GM18507 (cell line): Measurements from ENCODE around the gene EDEM3.
A peak's percentile ranks its signal among the peaks of the same experiment; 100 is the strongest.

Experiments
- DNase-seq: peaks from one replicate; pipeline ENCODE4 v3.0.0; 2011; ENCODE audit warnings: low read depth; ENCODE audit not compliant: insufficient read length; ENCODE audit errors: extremely low spot score
- FAIRE-seq: peaks from 2 replicates; lab custom pipeline; 2011; peaks lifted over from hg19 to GRCh38; lab: Jason Lieb, UNC

Gene EDEM3

DNA sequence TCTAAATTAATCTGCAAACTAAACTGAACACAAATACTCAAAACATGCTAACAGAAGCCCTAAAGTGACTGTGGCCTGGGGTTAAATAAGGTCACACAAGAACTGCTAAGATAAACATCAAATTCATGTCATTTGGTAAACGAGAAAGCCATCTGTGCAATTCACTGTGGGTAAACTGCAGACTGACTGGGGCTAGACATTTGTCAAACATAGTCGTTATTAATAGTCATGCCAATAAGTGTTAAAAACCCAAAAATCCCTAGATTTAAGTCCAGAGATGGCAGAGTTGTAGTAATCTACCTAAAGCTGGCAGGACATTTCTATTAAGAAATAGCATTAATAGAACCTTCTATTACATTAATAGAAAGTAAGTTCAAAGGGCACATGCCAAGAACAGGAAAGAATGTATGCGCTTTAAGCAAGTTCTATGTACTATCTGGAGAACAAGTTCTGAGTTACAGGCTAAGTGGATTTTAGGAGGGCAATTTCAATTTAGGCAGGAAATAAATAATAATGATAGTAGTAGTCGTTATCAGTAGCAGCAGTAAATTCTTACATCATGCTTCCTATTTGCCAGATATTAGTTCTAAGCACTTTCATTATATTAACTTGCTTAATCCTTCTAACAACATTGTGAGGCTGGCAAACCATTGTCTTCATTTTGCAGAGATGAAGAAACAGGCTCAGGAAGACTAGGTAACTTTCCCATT lies 8.6 kb downstream of the EDEM3 start:
- no peak for DNase-seq

DNA sequence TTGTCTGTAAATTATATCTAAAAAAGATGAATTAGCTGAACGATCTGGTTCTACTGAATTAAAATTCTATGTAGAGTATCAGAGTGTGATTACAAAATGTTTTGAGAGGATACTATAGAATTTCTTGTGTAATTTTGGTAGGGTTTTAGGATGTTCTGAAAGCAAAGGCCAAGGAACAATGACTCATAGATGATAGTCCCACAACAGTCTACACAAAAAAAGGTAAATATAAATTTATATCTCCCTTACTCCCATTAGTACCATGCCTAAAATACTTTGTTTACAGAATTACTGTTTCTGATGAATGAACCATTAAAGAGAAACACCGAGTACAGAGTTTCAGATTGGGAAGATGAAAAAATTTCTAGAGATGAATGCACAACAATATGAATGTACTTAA lies 9.5 kb downstream of the EDEM3 start:
- no peak for DNase-seq
- FAIRE-seq: no peak

More for the DNA sequence above, 8.6 kb downstream of the EDEM3 start:
- no peak for FAIRE-seq

DNA sequence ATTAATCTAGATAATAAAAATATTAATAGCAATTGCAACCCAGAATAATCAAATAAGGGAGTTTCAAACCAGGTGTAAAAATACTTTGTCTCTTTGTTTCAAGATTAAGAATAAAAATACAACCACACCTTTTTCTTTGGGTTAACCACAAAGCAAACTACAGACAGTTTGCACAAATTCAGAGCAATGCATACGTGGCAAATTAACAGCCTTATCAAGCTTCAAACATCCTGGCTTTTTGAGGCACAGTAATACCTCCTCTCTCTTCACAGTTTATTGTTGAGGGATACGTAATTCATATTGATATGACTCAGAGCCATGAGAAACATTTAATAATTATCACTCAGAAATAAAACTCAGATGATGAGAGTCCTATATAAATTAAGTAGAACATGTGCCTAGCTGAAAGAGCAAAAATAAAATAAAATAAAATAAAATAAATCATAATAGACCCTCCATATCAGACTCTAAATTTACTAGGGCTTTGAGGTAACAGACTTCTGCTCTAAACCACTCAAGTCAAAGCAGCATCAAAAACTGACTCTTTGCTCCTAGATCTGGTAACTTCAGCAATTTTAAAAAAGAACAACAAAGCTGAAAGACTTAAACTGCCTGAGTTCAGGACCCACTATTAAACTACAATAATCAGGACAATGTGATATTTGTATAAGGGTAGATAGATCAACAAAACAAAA lies 11.4 kb downstream of the EDEM3 start:
- FAIRE-seq: no peak
- no peak for DNase-seq

DNA sequence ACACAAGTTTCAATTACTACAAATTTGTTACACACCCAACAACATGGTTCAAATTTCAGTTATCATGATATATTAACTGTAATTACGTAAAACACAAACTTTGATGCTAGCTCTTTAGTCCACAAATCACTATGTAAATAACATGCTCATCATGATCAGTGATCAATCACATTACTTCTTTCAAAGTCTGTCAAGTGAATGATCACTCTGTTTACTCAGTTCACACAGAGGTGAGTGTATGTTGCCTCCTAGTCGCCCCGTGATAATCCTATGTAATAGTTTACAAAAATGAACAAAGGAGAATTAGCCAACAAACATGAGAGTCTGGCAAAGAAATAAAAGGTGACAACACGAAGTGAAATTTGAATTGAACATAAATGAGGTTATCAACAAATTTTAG lies 14.3 kb downstream of the EDEM3 start:
- FAIRE-seq (no peak), DNase-seq (no peak)

DNA sequence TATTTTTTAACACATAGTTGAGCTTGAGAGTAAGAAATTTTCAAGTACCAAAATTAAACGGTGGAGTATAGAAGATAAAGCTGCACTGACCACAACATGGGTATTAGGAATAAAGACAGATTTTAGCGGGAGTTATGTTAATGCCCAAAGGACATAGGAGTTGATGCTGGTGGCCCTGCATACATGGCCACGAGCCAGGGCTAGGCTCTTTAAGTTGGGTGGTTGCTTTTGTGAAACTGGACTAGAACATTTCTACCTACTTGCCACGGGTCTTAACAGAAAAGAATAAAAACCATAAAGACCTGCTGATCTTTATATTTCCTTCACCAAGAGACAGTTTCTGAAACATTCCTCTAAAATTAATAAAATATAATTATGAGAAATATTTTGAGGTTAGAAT lies 14.9 kb downstream of the EDEM3 start:
- FAIRE-seq: no peak
- no peak for DNase-seq

DNA sequence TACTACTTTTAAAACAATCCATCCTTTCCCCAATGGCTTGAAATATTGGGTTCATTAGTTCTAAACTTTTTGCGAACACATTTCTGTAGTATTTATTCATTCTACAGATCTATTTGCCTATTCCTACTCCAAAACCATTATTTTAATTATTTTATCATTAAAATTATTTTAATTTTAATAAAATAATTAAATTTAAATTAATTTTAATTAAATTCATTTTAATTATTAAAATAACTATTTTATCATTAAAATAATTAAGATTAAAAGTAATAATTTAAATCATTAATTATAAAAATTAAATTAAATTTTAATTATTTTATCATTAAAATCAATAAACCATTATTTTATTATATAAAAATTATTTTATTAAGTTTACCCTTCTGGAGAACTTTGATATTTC lies 15.6 kb downstream of the EDEM3 start:
- DNase-seq (no peak), FAIRE-seq (no peak)

DNA sequence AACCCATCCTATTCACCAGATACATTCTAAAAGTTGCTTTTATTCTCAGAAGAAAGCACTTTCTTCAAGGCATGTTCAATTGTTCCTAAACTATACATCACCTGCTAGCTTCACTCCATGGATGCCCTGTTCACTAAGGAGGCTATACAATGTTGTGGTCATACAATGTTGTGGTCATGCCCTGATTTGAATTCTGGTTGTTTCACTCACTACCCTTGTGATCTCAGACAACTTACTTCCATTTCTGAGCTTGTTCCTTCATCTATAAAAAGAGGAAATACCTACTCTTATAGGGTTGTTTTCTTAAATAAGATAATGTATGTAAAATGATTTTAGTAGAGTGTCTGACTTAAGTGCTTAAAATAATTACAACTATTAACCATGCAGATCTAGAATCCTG lies 19.7 kb downstream of the EDEM3 start:
- FAIRE-seq (no peak), DNase-seq (no peak)

DNA sequence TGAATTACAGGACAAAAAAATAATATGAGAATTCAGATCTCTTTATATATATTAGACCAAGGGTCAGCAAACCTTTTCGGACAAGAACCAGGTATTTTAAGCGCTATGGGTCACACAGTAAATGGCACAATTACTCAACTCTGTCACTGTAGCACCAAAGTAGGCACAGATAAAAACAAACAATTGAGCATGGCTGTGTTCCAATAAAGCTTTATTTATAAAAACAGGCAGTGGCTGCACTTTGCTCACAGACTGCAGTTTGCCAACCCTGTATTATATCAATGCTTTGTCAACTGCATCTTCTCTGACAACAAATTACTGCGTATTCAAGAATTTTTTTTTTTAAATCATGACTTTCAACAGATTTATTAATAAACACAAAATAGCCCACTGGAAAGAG lies 29.8 kb downstream of the EDEM3 start:
- DNase-seq (no peak), FAIRE-seq (no peak)

DNA sequence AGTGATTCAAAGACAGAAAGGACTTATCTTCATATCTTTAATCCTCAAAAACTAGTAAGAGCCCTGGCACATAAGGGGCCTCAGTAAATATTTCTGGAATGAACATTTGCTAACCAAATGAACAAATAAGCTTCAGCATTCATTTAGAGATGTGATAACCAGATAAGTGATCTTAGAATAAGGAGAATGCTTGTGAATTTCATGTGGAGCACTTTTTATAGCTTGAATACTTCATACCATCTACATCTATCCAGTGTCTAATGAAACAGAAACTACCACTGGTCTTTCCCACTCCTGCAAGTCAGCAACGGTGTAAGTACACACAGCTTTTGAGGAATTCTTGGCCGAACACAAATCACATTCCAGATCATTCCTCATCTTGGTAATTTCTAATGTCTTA lies 38.5 kb downstream of the EDEM3 start:
- no peak for FAIRE-seq

DNA sequence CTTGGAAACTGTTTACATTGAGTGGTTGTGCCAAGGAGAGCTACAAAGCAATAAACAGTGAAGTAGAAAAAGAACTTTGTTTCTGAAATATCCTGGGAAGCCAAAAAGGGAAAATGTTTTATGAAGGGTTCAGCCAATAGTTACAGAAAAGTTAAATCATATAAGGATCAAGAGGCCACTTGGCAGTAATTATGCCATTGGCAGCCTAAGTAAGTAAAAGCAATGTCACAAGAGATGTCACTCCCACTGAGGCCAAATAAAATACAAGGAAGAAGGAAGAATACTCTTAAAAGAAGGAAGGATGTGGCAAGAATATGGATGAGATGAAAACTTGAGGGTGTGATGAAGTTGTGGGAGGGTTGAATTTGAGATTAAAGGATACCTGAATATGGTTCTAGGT lies 45.2 kb downstream of the EDEM3 start:
- no peak for DNase-seq
- FAIRE-seq: no peak

More for the DNA sequence above, 38.5 kb downstream of the EDEM3 start:
- DNase-seq: no peak

DNA sequence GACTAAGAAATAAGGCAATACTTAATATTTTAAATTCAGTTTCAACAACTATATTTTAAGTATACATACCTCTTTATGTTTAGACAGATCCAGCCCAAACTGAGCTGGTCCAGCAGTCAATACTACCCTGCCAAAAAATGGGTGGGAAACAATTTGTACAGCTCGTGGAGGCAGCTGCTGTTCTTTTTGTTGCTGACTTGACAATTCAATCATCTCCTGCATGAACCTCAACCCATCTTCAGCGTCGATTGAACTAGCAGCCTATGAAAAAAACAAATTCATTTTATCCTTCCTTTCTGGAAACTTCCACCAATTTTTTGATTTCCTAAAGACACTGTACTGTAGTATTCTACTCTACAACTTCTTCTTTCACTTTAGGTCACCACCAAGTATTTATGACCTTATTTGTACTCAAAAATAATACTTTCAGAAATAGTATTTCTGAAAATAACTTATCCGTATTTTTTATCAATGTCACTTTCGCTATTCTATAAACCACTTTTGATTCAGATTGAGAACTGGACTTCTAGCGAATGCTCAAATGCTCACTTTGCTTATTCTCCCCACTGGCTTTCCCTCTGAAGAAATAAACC lies 46.5 kb downstream of the EDEM3 start:
- DNase-seq: no peak
- FAIRE-seq: no peak

DNA sequence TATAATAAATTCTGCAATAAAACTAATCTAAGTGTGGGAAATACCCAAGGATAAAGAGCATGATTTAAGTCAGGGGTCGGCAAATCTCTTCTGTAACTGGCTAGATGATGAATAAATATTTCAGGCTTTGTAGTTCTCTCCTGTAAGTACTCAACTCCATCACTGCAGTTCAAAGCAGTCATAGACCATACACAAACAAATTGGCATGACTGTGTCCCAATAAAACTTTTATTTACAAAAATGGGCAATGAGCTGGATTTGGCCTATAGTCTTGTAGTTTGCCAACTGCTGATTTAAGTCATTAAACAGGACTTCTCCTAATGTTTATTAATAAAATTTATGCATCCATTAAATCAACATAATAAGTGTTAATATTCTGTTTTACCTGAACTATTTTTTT lies 49.4 kb downstream of the EDEM3 start:
- FAIRE-seq (no peak), DNase-seq (no peak)

DNA sequence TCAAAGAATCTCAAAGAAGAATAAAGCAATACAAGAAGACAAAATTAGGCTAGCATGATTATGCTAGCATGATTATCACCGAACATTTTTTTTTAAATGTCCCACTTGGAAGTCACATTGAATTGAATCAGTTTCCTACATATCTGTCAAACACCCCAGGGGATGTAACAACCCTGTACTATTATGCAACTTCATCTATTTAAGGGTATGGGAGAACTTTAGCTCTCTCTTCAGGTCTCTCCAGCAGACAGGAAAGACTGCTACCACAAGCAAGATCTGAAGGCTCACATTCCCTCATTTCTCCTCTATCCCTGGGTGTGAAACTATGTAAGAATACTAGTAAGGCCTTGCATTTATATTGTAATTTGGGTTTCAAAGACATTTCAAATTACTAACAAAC lies 52.8 kb downstream of the EDEM3 start:
- FAIRE-seq: no peak

DNA sequence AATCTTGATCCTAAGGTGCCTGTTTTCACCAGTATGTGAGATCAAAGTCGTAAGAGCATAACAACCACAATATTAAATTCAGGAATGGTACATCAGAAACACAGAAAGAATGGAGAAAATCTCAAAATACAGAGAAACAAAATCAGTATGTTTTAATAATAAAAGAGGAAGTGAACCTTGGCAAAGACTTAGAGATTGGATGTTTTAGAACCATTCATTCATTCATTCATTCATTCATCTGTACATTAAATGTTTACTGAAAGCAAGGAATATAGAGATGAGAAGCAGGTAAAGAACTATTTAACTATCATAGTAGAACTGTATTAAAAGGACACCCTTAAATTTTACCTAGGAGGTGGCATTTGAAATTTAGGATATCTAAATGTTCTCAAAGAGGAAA lies 55.7 kb downstream of the EDEM3 start:
- FAIRE-seq (no peak), DNase-seq (no peak)

More for the DNA sequence above, 52.8 kb downstream of the EDEM3 start:
- no peak for DNase-seq

DNA sequence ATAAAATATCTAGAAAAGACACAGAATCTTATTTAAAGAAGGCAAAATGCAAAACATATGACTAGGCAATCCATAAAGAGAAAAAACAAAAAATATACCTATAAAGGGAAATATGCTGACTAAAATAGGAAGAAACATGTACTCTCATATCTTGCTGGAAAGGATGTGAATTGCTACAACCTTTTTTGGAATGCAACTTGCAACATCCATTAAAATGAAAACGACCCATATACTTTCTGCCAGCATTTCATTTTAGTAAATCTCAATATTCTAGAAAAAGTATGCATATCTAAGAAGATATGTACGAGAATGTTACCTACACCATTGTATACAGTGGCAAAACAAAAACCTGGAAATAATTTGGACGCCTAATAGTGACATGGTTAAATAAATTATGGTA lies 56.6 kb downstream of the EDEM3 start:
- FAIRE-seq: no peak
- DNase-seq: no peak

DNA sequence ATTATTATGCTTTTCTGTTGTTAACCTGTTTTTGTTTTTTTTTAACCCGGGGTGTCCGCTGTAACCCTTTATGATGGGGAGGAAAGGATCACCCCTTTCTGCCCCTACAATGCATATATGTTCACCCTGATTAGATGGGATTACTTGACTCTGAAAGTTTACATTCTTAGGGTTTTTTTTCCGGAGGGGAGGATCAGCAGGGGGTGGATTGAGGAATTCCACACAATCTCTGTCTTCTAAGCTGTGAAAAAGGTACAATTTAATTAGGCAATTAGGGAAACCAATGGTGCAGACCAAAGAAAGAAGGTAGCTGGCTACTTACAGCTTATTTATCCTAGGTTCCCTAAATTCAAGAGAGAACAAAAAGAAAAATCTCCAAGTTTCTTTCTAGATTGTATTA lies 58.3 kb downstream of the EDEM3 start:
- DNase-seq (no peak), FAIRE-seq (no peak)

DNA sequence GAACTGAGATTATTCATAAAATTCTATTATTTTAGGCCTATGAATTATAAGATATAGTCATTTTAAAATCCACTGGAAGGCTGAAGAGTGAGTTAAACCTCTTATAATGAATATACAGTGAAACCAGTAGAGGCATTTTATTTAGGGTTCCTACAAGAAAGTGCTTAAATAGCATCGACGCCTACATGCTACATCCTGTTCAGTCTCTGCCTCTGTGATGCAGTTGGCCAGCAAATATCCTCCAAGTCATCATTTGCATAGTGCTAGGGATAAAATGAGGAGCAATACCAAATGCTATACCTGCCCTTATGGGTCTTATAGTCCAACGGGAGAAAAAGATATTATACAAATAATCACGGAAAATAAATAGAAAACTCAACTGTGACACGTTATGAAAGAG lies 59.6 kb downstream of the EDEM3 start:
- FAIRE-seq: no peak
- no peak for DNase-seq

DNA sequence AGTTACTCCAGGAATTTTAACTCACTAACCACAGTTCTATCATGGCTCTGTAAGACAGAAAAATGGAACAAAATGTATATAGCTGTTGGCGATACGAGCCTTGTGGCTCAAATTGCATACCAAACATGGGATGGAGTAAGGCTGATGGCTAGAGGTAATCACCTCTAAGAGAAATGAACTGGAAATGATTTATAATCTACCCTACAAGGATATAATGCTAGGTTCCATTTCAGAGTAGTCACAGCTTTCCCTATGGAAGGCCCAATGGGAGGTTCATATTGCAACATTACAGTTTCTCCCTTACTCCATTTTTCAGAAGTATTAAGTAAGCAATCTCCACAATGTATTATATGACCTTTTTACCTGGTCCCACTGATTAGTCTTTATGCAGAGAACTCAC lies 61.6 kb downstream of the EDEM3 start:
- FAIRE-seq (no peak), DNase-seq (no peak)

DNA sequence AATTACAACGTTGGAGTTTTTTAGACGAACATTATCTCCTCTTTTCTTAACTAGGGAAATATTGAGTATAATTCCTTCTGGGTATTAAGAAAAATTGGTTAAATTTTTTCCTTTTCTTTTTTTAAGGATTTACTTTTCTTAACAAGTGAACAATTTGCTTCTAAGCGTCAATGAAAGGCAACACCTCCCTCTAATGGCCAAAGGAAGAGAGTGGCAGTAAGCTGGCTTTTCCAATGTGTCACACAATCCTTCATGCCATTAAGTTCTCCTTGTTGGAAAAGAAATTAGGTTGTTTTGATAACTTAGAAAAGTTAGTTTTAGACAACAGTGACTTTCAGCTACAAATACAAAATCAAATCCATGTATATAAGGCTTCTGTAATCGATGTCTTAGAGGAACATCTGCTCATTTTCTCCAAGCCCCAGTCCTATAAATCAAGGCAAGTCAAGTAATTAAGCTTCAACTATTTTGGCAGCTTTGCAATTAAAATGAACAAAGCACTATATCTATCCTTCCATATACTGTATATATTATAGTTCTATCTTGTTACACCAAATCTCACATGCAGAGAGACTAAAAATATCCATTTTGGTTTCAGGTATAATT lies 62.8 kb downstream of the EDEM3 start:
- no peak for DNase-seq
- peak; percentile 44 for FAIRE-seq

DNA sequence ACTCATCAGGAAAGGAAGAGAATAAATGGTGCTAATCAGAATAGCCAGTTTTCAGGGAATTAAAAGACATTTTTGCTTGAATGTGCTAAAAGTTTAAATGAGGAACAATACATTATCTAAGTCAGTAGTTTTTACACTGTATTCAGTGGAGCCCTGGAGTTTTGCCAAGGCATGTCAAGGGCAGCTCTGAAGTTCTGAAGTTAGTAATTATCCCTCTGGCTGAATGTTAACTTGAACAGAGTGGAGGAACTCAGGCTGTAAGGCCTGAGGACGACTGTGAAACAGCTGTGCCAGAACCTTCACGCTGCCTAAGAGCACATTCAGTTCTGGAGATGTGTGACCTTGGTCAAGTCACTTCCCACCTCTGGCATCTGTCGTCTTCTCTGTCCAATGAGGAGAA lies 68.1 kb downstream of the EDEM3 start:
- no peak for DNase-seq
- FAIRE-seq: no peak

DNA sequence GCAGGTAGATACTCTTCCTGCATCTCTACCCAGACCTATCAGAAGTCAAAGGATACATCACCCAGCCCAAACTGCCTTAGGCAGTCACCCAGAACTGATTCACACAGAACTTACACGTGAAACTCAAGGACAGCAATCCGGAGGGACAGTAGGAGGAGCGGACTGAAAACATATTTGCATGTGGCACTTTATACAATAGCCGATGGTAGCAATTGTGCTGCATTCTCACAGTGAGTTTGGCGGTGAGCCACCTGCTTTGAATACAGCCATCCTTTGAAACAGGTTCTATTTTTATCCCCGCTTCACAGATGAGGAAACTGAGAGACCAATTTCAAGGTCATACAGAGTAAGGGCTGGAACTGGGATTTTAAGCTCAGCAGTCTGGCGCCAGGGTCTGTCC lies 69.5 kb downstream of the EDEM3 start:
- no peak for DNase-seq
- peak; percentile 21 for FAIRE-seq
